ENCODE results near the gene PAF1.

DNA sequence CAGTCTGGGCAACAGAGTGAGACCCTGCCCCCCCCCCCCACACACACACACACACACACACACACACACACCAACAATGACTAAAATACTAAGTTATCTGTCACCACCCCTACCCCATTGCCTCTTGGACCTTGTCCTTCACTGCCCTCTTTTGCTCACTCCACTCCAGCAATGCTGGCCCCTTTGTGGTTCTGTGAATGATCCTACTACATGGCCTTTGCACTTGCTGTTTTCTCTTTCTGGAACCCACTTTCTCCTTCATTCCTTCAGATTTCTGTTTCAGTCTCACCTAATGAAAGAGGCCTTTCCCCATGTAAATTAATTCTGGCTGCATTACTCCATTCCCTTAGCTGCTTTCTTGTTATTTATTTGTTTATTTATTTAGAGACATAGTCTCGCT, 51.2 kb downstream of the PAF1 start:
- TF ChIP-seq, protein P1, sequence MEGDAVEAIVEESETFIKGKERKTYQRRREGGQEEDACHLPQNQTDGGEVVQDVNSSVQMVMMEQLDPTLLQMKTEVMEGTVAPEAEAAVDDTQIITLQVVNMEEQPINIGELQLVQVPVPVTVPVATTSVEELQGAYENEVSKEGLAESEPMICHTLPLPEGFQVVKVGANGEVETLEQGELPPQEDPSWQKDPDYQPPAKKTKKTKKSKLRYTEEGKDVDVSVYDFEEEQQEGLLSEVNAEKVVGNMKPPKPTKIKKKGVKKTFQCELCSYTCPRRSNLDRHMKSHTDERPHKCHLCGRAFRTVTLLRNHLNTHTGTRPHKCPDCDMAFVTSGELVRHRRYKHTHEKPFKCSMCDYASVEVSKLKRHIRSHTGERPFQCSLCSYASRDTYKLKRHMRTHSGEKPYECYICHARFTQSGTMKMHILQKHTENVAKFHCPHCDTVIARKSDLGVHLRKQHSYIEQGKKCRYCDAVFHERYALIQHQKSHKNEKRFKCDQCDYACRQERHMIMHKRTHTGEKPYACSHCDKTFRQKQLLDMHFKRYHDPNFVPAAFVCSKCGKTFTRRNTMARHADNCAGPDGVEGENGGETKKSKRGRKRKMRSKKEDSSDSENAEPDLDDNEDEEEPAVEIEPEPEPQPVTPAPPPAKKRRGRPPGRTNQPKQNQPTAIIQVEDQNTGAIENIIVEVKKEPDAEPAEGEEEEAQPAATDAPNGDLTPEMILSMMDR (conservative IDR thresholded peaks at IDR 0.05; ENCODE audit: low read length) = no peak
- TF ChIP-seq EZH2phosphoT487 (IDR thresholded peaks at IDR 0.05; ENCODE audit: borderline replicate concordance, low read depth, low read length) = no peak

Measured in OCI-LY7 (cell line).